SH-SY5Y (cell line): ENCODE data around the gene SYNDIG1.

ENCODE experiments used
- GATA2 ChIP-seq: IDR thresholded peaks from 2 replicates; pipeline ENCODE4 v1.6.1; 2011; ENCODE audit warnings: mild to moderate bottlenecking, low read depth, low read length
- GATA3 ChIP-seq: IDR thresholded peaks from 2 replicates; pipeline ENCODE4 v1.6.1; 2011; ENCODE audit warnings: low read depth, mild to moderate bottlenecking, low read length, moderate library complexity

Gene SYNDIG1

GRCh38 chr20:24452498-24453127 is 16.8 kb upstream of the SYNDIG1 start:
- TF ChIP-seq GATA3, result no peak
- TF ChIP-seq GATA2, result no peak

- TF ChIP-seq GATA2, result no peak
- no peak for TF ChIP-seq GATA3
These were observed 15.6 kb upstream of the SYNDIG1 start for GRCh38 chr20:24453869-24454268.

- TF ChIP-seq GATA3 (no peak), GATA2 (no peak)
These were observed 14.3 kb upstream of the SYNDIG1 start for GRCh38 chr20:24455081-24455480.

GRCh38 chr20:24456398-24456781 is 13.0 kb upstream of the SYNDIG1 start:
- TF ChIP-seq GATA2, result no peak
- no peak for TF ChIP-seq GATA3

GRCh38 chr20:24458436-24458835 is 11.0 kb upstream of the SYNDIG1 start:
- TF ChIP-seq GATA3, result no peak

GRCh38 chr20:24459733-24460132 is 9.7 kb upstream of the SYNDIG1 start:
- no peak for TF ChIP-seq GATA2
- no peak for TF ChIP-seq GATA3

GRCh38 chr20:24460712-24461111 is 8.7 kb upstream of the SYNDIG1 start:
- TF ChIP-seq GATA3 (no peak), GATA2 (no peak)

GRCh38 chr20:24461848-24462247 is 7.6 kb upstream of the SYNDIG1 start:
- TF ChIP-seq GATA3 (no peak), GATA2 (no peak)

GRCh38 chr20:24462460-24463010 is 6.9 kb upstream of the SYNDIG1 start:
- TF ChIP-seq GATA3 (no peak), GATA2 (no peak)

GRCh38 chr20:24465159-24465558 is 4.3 kb upstream of the SYNDIG1 start:
- TF ChIP-seq GATA2, result no peak
- no peak for TF ChIP-seq GATA3

GRCh38 chr20:24465730-24466129 is 3.7 kb upstream of the SYNDIG1 start:
- no peak for TF ChIP-seq GATA2
- TF ChIP-seq GATA3, result no peak

GRCh38 chr20:24468401-24469115 is 871 bp upstream of the SYNDIG1 start:
- TF ChIP-seq GATA3 (no peak), GATA2 (no peak)

- TF ChIP-seq GATA3 (no peak), GATA2 (no peak)
These were observed 691 bp downstream of the SYNDIG1 start for GRCh38 chr20:24469894-24470745.

- no peak for TF ChIP-seq GATA2
- no peak for TF ChIP-seq GATA3
These were observed 1.5 kb downstream of the SYNDIG1 start for GRCh38 chr20:24470746-24471582.

GRCh38 chr20:24472426-24472825 is 3.0 kb downstream of the SYNDIG1 start:
- TF ChIP-seq GATA3 (no peak), GATA2 (no peak)
